ENCODE results near the gene IFI27.

Gene IFI27

GRCh38 chr14:94135476-94135875 lies 24.9 kb downstream of the IFI27 start:
- no peak for DNase-seq
- Mint-ChIP-seq H3K9me3 (peaks cover 18% of the 10 kb centered on the region), H3K4me3 (no peak overlapping the region), H3K27ac (no peak overlapping the region), H3K36me3 (ENCODE audit: low read depth) (peaks cover 8% of the 10 kb centered on the region), H3K27me3 (ENCODE audit: low read depth, poor library complexity) (peaks cover 29% of the 10 kb centered on the region), H3K4me1 (peaks cover 6% of the 10 kb centered on the region)
- TF ChIP-seq CTCF (IDR thresholded peaks at IDR 0.05) = no peak

DNA sequence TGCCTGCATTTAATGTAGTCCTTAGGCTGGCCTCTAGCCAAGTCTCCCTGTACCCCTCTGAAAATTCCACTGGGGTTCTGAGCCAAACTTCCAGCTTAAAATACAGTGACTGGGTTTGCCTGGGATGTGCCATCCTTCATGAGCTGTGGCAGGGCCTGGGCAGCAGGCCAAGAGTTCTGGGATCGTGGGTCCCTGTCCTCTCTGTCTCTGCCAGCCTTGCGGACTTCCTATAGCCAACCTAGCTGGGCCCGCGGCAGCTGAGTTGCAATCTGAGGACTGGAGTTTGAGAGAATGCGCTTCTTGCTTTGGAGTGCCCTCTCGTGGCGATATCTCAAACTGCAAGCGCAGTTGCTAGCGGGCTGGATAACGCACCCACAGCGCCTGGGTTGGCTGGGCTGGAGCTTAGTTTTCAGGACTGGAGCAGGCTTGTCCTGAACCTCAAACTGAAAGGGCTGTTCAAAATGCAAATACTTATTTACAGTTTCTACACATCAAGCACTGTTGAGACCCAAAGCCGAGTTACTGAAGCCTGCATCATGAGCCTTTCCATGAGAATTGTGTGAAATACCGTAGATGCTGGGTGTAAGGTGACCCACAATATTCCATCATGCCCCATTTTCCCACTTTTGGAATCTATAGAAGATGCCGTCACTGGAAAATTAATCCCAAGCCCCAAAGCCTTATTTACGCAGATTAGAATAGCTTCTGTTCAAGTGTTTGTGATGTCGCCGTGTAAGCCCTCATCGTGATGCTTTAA lies 26.2 kb downstream of the IFI27 start:
- peak; percentile 98 for TF ChIP-seq CTCF (IDR thresholded peaks at IDR 0.05)

DNA sequence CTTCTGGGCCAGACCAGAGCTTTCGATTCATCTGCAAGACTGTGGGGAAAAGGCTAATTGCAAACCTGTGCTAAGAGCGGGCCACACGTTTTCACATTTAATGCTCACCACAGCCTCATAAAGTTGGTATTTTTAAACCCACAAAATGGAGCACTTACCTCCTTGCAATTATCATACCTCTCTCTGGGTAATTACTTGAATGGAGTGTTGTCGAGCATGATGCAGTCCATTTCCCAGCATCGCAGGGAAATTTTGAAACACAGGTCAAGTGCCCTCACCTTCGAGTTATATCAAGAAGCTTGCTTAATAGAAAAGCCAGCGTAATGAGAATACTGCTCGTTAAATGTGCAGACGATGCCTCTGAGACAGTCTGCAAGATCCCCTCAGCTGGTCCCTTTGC lies 27.7 kb downstream of the IFI27 start:
- peaks cover 22% of the 10 kb centered on the region for H3K27me3 Mint-ChIP-seq (ENCODE audit: low read depth, poor library complexity)
- peaks cover 4% of the 10 kb centered on the region for H3K4me1 Mint-ChIP-seq
- no peak for DNase-seq
- H3K36me3 Mint-ChIP-seq (ENCODE audit: low read depth) = peaks cover 8% of the 10 kb centered on the region
- no peak overlapping the region for H3K4me3 Mint-ChIP-seq
- peaks cover 18% of the 10 kb centered on the region for H3K9me3 Mint-ChIP-seq
- no peak for TF ChIP-seq CTCF (IDR thresholded peaks at IDR 0.05)
- H3K27ac Mint-ChIP-seq = no peak overlapping the region

More for the DNA sequence above, 26.2 kb downstream of the IFI27 start:
- Mint-ChIP-seq H3K27me3 (ENCODE audit: low read depth, poor library complexity) (peaks cover 28% of the 10 kb centered on the region), H3K36me3 (ENCODE audit: low read depth) (peaks cover 8% of the 10 kb centered on the region), H3K4me1 (peaks cover 4% of the 10 kb centered on the region), H3K9me3 (peaks cover 18% of the 10 kb centered on the region), H3K27ac (no peak overlapping the region), H3K4me3 (no peak overlapping the region)
- DNase-seq = peak; percentile 92

- DNase-seq = no peak
- Mint-ChIP-seq H3K36me3 (ENCODE audit: low read depth) (peaks cover 8% of the 10 kb centered on the region), H3K27ac (no peak overlapping the region)
These were observed 28.5 kb downstream of the IFI27 start for GRCh38 chr14:94139006-94139405.

GRCh38 chr14:94139421-94139820 lies 28.9 kb downstream of the IFI27 start:
- H3K36me3 Mint-ChIP-seq (ENCODE audit: low read depth) = peaks cover 8% of the 10 kb centered on the region
- TF ChIP-seq CTCF (IDR thresholded peaks at IDR 0.05) = no peak
- H3K9me3 Mint-ChIP-seq = peaks cover 18% of the 10 kb centered on the region
- no peak overlapping the region for H3K27ac Mint-ChIP-seq
- peaks cover 17% of the 10 kb centered on the region for H3K27me3 Mint-ChIP-seq (ENCODE audit: low read depth, poor library complexity)
- DNase-seq = no peak
- H3K4me3 Mint-ChIP-seq = no peak overlapping the region
- H3K4me1 Mint-ChIP-seq = peaks cover 6% of the 10 kb centered on the region

More at GRCh38 chr14:94139006-94139405, 28.5 kb downstream of the IFI27 start:
- peaks cover 4% of the 10 kb centered on the region for H3K4me1 Mint-ChIP-seq
- no peak for TF ChIP-seq CTCF (IDR thresholded peaks at IDR 0.05)
- peaks cover 17% of the 10 kb centered on the region for H3K27me3 Mint-ChIP-seq (ENCODE audit: low read depth, poor library complexity)
- no peak overlapping the region for H3K4me3 Mint-ChIP-seq
- H3K9me3 Mint-ChIP-seq = peaks cover 18% of the 10 kb centered on the region

GRCh38 chr14:94142247-94142646 lies 31.7 kb downstream of the IFI27 start:
- no peak for DNase-seq
- Mint-ChIP-seq H3K27ac (no peak overlapping the region), H3K27me3 (ENCODE audit: low read depth, poor library complexity) (peaks cover 15% of the 10 kb centered on the region), H3K9me3 (no peaks in the 10 kb centered on the region), H3K36me3 (ENCODE audit: low read depth) (no peaks in the 10 kb centered on the region), H3K4me3 (no peak overlapping the region), H3K4me1 (peaks cover 11% of the 10 kb centered on the region)
- no peak for TF ChIP-seq CTCF (IDR thresholded peaks at IDR 0.05)

Measured in nephron progenitor cell (in vitro differentiated cells).